ENCODE measurements around the gene TRMT11.

DNA sequence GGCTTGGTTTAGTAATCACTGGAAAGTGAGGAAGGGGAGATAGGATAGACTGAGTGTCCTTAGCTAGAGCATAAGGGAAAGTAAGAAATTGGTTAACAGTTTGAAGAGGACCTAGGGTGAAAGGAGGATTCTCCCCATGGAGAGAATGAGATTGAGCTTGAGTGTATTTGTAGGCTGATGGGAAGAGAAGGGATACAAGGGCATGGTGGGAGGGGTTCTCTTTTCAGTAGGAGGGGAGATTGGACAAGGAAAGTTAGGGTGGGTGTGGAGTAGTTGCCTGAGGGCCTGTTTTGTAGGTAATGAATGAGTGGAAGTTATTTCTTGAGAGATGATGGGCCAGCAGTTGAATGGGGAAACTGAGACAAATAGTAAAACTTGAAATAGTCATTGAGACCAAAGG, 1.9 kb downstream of the TRMT11 start:
- TF ChIP-seq, protein P1, sequence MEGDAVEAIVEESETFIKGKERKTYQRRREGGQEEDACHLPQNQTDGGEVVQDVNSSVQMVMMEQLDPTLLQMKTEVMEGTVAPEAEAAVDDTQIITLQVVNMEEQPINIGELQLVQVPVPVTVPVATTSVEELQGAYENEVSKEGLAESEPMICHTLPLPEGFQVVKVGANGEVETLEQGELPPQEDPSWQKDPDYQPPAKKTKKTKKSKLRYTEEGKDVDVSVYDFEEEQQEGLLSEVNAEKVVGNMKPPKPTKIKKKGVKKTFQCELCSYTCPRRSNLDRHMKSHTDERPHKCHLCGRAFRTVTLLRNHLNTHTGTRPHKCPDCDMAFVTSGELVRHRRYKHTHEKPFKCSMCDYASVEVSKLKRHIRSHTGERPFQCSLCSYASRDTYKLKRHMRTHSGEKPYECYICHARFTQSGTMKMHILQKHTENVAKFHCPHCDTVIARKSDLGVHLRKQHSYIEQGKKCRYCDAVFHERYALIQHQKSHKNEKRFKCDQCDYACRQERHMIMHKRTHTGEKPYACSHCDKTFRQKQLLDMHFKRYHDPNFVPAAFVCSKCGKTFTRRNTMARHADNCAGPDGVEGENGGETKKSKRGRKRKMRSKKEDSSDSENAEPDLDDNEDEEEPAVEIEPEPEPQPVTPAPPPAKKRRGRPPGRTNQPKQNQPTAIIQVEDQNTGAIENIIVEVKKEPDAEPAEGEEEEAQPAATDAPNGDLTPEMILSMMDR (IDR thresholded peaks at IDR 0.05), result no peak
- TF ChIP-seq EZH2phosphoT487 (IDR thresholded peaks at IDR 0.05), result no peak
